Neural crest cell (in vitro differentiated cells): ENCODE results near the gene RNF148. TPM values are rescaled to one million over a fixed set of nuclear protein-coding genes. Genes with fewer than 3 reads are reported as not detected.

ENCODE experiments used
- DNase-seq: peaks from one replicate; pipeline ENCODE4 v3.0.0; 2021; ENCODE audit warnings: low read depth, mixed read lengths, low spot score
- H3K27ac Mint-ChIP-seq: one replicate; pipeline ENCODE4 v1.8.0; 2021; ENCODE audit warnings: mild to moderate bottlenecking, mixed read lengths; ENCODE audit not compliant: unreplicated experiment
- H3K27me3 Mint-ChIP-seq: 2 replicates; pipeline ENCODE4 v1.8.0; 2021; ENCODE audit warnings: low read depth, mild to moderate bottlenecking, mixed read lengths
- H3K36me3 Mint-ChIP-seq: 2 replicates; pipeline ENCODE4 v1.8.0; 2021; ENCODE audit warnings: low read depth, mild to moderate bottlenecking, mixed read lengths
- H3K4me1 Mint-ChIP-seq: 2 replicates; pipeline ENCODE4 v1.8.0; 2021; ENCODE audit warnings: mixed read lengths
- H3K4me3 Mint-ChIP-seq: one replicate; pipeline ENCODE4 v1.8.0; 2021; ENCODE audit warnings: mild to moderate bottlenecking, mixed read lengths
- H3K9me3 Mint-ChIP-seq: 2 replicates; pipeline ENCODE4 v1.8.0; 2021; ENCODE audit warnings: mixed read lengths
- total RNA-seq: library from RNA; stranded (reverse); gene quantifications from 2 replicates; pipeline ENCODE4 v1.2.1, GENCODE V29; 2021
- TF ChIP-seq, protein P1 (sequence below): fragments of 200-600 bp; sonication (generic); conservative IDR thresholded peaks from 2 replicates; pipeline ENCODE4 v1.5.0; 2021; ENCODE audit warnings: antibody characterized with exemption, mild to moderate bottlenecking

The RNF148 gene
- total RNA-seq, 1 donor from 2014 or later, result not detected

GRCh38 chr7:122675621-122676020, 27.1 kb downstream of the RNF148 start:
- H3K4me3 Mint-ChIP-seq, result no peak overlapping the region
- H3K27me3 Mint-ChIP-seq, result no peaks in the 10 kb centered on the region
- no peak for DNase-seq
- no peaks in the 10 kb centered on the region for H3K36me3 Mint-ChIP-seq
- H3K9me3 Mint-ChIP-seq, result peaks cover 2% of the 10 kb centered on the region
- H3K27ac Mint-ChIP-seq, result no peak overlapping the region
- TF ChIP-seq, protein P1, sequence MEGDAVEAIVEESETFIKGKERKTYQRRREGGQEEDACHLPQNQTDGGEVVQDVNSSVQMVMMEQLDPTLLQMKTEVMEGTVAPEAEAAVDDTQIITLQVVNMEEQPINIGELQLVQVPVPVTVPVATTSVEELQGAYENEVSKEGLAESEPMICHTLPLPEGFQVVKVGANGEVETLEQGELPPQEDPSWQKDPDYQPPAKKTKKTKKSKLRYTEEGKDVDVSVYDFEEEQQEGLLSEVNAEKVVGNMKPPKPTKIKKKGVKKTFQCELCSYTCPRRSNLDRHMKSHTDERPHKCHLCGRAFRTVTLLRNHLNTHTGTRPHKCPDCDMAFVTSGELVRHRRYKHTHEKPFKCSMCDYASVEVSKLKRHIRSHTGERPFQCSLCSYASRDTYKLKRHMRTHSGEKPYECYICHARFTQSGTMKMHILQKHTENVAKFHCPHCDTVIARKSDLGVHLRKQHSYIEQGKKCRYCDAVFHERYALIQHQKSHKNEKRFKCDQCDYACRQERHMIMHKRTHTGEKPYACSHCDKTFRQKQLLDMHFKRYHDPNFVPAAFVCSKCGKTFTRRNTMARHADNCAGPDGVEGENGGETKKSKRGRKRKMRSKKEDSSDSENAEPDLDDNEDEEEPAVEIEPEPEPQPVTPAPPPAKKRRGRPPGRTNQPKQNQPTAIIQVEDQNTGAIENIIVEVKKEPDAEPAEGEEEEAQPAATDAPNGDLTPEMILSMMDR, result no peak
- H3K4me1 Mint-ChIP-seq, result peaks cover 18% of the 10 kb centered on the region

DNA sequence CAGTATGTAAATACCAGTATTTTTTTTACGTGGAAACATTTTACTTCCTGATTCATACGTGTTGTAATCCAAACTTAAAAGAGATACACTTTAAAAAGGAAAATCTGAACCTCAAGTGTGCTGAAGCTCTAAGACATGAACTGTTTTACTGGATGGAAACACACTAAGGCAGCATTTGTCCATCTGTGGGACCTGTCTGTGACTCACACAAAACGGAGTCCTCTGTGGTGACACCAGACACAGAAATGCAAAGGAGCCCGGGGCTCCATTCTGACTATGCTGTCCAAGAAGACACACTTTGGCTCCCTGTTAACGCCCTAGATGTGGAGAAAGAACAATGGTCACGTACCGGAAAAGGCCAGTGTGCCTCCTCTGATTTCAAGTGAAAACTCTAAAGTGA, 27.7 kb downstream of the RNF148 start:
- Mint-ChIP-seq H3K36me3 (no peaks in the 10 kb centered on the region), H3K4me3 (no peak overlapping the region), H3K27ac (no peak overlapping the region), H3K4me1 (peaks cover 18% of the 10 kb centered on the region), H3K27me3 (no peaks in the 10 kb centered on the region), H3K9me3 (peaks cover 2% of the 10 kb centered on the region)
- TF ChIP-seq, protein P1, result no peak
- DNase-seq, result no peak

DNA sequence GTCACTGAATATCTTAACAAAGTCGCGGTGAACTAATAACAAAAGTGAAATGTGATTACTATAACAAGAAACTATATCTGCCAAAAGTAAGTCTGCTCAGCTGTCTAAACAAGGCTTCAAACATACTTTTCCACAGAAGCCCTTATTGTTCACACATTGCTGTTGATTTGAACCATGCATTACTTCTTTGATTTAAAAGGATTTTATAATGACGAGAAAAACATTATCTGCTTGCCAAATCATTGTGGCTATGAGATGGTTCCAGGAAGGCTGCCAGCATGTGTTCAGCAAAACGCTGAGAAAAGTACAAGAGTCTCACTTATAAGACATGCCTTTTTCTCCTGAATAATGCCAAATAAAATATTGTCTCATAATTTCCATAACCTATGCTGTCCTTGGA, 28.2 kb downstream of the RNF148 start:
- Mint-ChIP-seq H3K27me3 (no peaks in the 10 kb centered on the region), H3K27ac (no peak overlapping the region), H3K4me3 (no peak overlapping the region), H3K36me3 (no peaks in the 10 kb centered on the region), H3K4me1 (peaks cover 14% of the 10 kb centered on the region), H3K9me3 (peaks cover 2% of the 10 kb centered on the region)
- DNase-seq, result no peak
- TF ChIP-seq, protein P1, result no peak

DNA sequence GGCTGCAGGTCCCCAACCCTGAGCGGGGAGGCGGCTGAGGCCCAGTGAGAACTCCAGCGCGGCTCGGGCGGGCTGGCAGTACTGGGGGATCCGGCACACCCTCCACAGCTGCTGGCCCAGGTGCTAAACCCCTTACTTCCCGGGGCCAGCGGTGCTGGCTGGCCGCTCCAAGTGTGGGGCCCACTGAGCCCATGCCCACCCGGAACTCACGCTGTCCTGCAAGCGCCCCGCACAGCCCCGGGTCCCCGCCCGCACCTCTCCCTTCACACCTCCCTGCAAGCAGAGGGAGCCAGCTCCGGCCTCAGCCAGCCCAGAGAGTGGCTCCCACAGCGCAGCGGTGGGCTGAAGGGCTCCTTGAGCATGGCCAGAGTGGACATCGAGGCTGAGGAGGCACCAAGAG, 28.8 kb downstream of the RNF148 start:
- Mint-ChIP-seq H3K9me3 (peaks cover 2% of the 10 kb centered on the region), H3K4me3 (no peak overlapping the region), H3K4me1 (peaks cover 10% of the 10 kb centered on the region), H3K36me3 (no peaks in the 10 kb centered on the region), H3K27ac (no peak overlapping the region), H3K27me3 (no peaks in the 10 kb centered on the region)
- no peak for DNase-seq
- TF ChIP-seq, protein P1, result no peak

- TF ChIP-seq, protein P1, result no peak
- peaks cover 3% of the 10 kb centered on the region for H3K4me1 Mint-ChIP-seq
- H3K27me3 Mint-ChIP-seq, result no peaks in the 10 kb centered on the region
- H3K36me3 Mint-ChIP-seq, result no peaks in the 10 kb centered on the region
- no peak for DNase-seq
- no peaks in the 10 kb centered on the region for H3K9me3 Mint-ChIP-seq
- H3K4me3 Mint-ChIP-seq, result no peak overlapping the region
- H3K27ac Mint-ChIP-seq, result no peak overlapping the region
Measured at GRCh38 chr7:122672536-122672935, 30.2 kb downstream of the RNF148 start.

GRCh38 chr7:122663733-122664132, 39.0 kb downstream of the RNF148 start:
- Mint-ChIP-seq H3K9me3 (no peaks in the 10 kb centered on the region), H3K27me3 (no peaks in the 10 kb centered on the region), H3K27ac (no peak overlapping the region), H3K36me3 (no peaks in the 10 kb centered on the region), H3K4me1 (peaks cover 7% of the 10 kb centered on the region), H3K4me3 (no peak overlapping the region)
- TF ChIP-seq, protein P1, result no peak
- no peak for DNase-seq
